Stimulated activated CD8-positive, alpha-beta memory T cell treated with anti-CD3 and anti-CD28 coated beads, Interleukin-15, amount 100 ng/mL, for 4 hours (primary cell): Measurements from ENCODE around the gene APBA1.

ENCODE experiments used
- DNase-seq, 2 donors: peaks; one replicate each; pipeline ENCODE4 v3.0.0-alpha.2; 2020; ENCODE audit warnings: low read depth in 2 of 2

The APBA1 gene

GRCh38 chr9:69527454-69527853 is 144.7 kb downstream of the APBA1 start:
- DNase-seq, result no peak

- no peak for DNase-seq
Measured at GRCh38 chr9:69526699-69527098, 145.5 kb downstream of the APBA1 start.

GRCh38 chr9:69519470-69520240 is 152.5 kb downstream of the APBA1 start:
- no peak for DNase-seq

DNA sequence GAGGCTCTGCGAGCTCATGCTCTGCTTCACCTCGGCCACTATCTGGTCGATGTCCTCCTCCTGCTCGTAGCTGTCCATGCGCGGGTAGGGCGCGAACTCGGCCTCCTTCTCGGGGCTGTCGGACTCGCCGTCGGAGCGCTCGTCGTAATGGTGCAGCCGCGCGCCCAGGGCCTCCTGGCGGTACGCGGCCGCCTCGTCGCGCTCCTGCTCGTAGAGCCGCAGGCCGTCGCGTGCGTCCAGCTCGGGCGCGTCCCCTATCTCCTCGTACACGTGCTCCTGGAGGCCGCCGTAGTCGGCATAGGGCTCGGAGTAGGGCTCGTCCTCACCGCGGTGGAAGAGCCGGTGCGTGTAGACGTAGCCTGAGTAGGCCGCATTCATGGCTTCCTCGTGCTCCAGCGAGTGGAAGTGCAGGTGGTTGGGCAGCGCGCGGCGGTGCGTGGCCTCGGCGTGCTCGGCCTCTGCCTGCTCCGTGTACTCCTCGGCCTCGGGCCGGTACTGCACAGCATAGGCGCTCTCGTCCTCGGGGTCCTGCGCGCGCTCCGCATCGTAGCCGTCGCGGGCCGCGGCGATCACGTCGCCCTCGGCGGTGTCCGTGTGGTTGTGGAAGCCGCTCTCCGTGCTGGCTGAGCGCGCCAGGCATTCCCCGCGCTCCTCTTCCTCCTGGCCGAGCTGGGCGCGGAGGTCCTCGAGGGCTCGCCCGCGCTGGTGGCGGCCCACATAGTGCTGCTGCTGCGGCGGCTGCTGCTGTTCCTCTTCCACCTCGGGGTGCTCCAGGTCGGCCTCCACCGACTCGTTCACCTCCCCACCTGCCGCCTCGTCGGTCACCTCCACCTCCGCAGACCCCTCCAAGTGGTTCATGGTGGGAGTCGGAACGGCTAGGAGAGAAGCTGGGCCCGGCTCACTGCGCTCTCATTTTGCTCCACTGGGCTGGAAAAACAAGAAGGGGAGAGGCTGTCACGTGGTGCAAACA is 155.5 kb downstream of the APBA1 start:
- no peak for DNase-seq

DNA sequence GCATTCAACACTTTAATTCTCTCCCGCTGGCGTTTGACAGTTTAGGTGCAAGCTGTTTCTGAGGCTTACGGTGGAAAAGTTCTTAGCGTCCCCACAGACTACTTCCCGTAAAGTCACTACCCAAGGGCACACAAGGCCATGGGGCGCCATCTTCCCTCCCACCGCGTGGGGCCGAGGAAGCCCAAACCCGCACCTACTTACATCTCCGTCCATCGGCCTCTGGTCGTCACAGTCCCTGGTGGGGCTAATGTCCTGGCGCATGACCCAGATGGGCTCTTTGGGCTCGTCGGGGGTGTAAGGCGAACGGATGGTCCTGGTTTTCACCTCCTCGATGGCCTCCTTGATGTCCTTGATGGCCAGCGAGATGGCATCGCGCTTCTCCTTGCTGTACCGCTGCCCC is 156.4 kb downstream of the APBA1 start:
- DNase-seq, result no peak

- no peak for DNase-seq
Measured at GRCh38 chr9:69513141-69513820, 158.9 kb downstream of the APBA1 start.

DNA sequence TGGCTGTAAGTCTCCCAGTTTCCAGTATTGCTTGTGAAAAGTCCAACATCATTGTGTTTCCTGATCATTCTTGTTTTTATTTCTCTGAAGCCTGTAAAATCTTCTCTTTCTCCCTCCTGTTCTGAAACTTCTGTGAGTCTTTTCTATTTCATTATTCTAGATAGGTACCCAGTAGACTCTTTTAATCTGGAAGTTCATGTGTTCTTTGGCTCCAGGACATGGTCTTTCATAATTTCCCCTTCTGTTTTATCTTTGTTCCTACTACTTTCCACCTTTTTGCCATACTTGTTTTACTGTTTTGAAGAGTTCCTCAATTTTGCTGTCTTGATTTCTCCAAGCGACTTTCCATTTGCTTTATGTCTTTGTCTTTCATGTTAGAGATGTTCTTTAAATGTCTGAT is 168.1 kb downstream of the APBA1 start:
- DNase-seq, result no peak

DNA sequence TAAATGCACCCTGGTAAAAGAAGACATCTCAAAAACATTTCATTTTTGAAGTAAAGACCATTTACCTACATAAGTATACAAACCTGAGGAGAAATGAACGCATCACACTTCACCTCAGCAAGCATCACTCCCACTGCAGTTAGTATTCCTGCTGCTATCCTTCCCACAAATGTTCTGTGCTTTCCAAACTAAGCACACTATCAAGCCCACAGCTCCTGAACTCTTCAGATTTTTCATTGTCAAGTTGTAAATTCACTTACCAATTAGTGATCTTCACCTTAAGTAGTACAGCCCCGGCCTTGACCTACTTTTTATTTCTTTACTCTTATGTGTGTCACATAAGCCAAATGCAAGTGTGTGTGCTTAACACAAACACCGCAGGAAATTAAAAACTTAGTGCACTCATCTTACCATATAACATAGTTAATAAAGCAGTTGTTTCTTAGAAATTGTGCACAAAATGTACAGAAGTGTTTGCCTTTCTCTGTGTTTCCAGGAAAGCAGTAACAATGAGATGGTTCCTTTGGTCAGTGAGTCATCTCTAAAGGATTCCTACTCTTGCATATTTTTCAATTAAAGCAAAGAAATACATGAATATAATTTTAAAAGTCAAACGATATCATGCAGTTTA is 169.4 kb downstream of the APBA1 start:
- no peak for DNase-seq

DNA sequence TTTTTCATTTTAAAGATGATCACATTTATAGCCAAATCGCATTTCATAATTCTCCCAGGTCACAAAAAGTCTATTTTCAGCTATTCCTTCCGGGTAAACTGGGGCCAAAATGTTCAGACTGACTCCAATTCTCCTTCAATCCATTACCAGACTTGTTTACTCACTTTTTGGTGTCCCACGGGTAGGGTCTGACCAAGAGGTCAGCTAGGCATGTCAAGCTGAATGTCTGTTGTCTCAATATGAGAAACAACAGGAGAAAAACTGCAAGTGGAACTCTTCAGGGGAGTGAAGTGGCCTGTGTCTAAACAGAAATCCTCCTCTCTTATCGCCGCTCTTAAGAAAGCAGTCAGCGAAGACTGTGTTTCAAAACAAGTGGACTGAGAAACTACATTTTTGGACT is 171.3 kb downstream of the APBA1 start:
- DNase-seq, result no peak

DNA sequence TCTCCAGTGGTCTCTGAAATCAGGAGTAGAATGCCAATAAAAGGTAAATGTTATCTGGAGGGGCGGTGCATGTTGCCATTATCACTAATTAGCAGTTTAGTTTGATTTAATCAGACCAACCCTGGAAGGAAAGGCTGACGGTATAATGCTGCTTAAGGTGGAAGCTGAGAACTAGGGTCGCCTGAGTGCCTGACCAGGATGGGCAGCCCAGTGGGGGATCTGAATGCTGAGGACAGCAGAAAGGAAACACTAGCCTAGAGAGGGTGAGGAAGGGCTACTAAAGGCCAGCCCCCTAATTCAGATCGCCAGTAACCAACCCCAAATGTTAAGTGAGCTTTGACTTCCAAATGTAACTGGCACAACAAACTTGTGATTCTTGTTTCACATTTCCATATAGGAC is 172.2 kb downstream of the APBA1 start:
- no peak for DNase-seq

DNA sequence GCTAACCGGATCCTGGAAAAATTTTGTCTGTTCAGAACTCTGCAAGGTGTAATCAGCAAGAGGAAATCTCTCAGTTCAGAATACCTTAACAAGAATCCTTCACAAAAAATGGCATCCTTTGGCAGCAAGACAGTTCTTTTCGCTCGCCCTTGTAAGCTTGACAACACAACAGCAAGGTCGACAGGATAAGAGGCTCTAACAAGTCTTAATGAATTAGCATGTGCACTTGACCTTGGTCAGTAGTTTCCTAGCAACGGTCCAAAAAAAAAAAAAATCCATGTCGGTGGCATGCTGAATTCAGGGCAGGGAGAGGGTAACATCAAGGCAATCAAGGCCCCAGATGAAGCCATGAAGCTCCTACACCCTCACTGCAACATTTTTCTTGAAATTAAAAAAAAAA is 172.8 kb downstream of the APBA1 start:
- DNase-seq, result no peak

- no peak for DNase-seq
Measured at GRCh38 chr9:69498470-69498869, 173.7 kb downstream of the APBA1 start.

- no peak for DNase-seq
Measured at GRCh38 chr9:69497816-69498215, 174.4 kb downstream of the APBA1 start.

- DNase-seq, result no peak
Measured at GRCh38 chr9:69496846-69497450, 175.2 kb downstream of the APBA1 start.

- no peak for DNase-seq
Measured at GRCh38 chr9:69495296-69495695, 176.9 kb downstream of the APBA1 start.

DNA sequence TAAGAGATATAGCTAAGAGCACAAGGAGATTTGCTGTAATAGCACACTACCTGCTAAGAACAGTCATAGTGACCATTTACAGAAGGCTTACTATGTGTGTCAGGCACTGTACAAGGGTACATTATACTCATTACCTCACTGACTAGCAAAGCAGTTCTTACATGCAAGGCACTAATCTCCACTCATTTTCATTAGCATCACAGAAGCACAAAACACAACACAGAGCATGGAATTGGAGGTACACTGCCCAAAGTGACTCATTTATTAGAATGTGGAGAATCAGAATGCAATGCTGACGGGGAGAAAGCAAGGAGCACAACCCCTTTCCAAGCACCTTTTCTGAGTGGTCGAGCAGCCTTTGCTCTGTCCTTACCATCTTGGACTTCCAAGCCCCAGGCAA is 177.4 kb downstream of the APBA1 start:
- DNase-seq, result no peak

DNA sequence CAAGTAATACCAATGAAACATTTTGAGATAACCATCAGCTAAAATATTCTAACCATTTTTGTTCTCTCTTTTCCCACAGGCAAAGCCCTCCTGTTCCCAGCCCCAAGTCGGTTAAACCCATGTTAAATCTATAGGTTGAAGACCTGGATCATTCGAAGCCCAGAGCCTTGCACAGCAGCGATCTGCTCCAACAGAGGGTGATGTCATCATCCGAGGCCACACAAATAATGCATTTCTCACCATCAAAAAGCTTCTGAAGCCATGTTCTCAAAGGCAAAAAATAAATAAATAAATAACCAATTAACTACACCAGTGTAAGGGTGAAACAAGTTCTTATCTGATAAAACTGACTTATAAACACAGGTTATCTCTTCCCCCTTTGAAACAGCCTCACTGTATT is 178.0 kb downstream of the APBA1 start:
- no peak for DNase-seq

DNA sequence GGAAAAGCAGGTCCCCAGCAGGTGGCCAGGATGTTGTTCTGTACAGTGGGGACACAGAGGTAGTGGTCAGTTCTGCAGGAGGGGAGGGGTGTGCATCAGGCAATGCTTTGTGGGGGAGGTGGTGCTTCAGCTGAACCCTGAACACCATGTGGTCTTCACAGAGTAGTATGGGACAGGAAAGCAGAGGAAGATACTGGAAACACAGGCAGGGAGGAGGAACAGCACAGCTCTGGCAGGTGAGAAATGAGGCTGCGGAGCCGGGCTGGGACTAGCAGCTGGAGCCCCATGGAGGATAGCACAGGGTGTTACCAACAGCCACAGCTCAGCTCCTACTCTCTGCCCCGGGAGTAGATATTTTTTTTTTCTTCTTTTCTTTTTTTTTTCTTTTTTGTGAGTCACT is 185.7 kb downstream of the APBA1 start:
- DNase-seq, result no peak

- no peak for DNase-seq
Measured at GRCh38 chr9:69485466-69485865, 186.7 kb downstream of the APBA1 start.

DNA sequence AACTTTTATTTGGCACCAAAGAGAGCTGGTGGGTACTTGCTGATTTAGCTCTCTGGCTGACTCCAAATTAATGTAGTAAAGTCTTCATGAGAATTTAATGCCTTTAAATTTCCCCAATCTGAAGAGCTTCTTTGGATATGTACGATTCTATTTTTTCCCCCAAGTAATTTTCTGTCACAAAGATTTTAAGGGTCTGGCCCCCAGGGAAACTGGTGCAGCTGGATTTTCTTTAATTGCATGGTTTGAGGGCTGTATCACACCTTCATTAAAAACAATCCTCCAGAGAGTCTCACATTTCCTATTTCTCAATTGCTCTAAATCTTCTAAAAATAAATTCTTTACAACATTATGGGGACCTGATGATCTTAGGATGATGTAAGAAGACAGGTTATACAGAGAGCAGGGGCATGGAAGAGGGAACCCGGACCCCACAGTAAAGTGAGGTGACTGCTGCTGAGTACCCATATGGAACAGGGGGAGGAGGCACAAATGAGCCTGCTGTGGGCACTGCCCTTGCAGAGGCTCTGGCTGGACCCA is 188.2 kb downstream of the APBA1 start:
- no peak for DNase-seq

GRCh38 chr9:69476797-69477196 is 195.4 kb downstream of the APBA1 start:
- DNase-seq, result no peak
